Endothelial cell of umbilical vein (primary cell): ENCODE measurements around the gene DTX4.

Source experiments
- CTCF ChIP-seq, 2 donors: IDR thresholded peaks; 1 replicate in 1 of 2; 2 replicates in 1 of 2; pipeline ENCODE4 v1.5.1; 2011; ENCODE audit warnings: low read length in 2 of 2, mild to moderate bottlenecking in 2 of 2, moderate library complexity in 2 of 2, control low read depth in 1 of 2, inconsistent platforms in 1 of 2, low read depth in 1 of 2; ENCODE audit not compliant: insufficient read depth in 1 of 2; ENCODE audit errors: extremely low read depth in 1 of 2
- FOS ChIP-seq: IDR thresholded peaks from 2 replicates; pipeline ENCODE4 v1.6.1; 2011; ENCODE audit warnings: mild to moderate bottlenecking, low read length, moderate library complexity, borderline replicate concordance; ENCODE audit not compliant: insufficient read depth
- JUN ChIP-seq: IDR thresholded peaks from 2 replicates; pipeline ENCODE4 v1.6.1; 2011; ENCODE audit warnings: borderline replicate concordance, low read depth; ENCODE audit not compliant: insufficient read length, insufficient read depth
- MYC ChIP-seq: IDR thresholded peaks from one replicate; pipeline ENCODE4 v1.6.1; 2011; ENCODE audit warnings: mild to moderate bottlenecking, low read depth, low read length
- POLR2A ChIP-seq: IDR thresholded peaks from 2 replicates; pipeline ENCODE4 v1.6.1; 2012; ENCODE audit warnings: low read depth, mild to moderate bottlenecking, control low read depth, low read length
- POLR2AphosphoS5 ChIP-seq: IDR thresholded peaks from 2 replicates; pipeline ENCODE4 v1.6.1; 2012; ENCODE audit warnings: low read depth, mild to moderate bottlenecking, control low read depth, low read length, moderate library complexity; ENCODE audit not compliant: insufficient read depth
- TF ChIP-seq, protein P1 (sequence below): IDR thresholded peaks from 2 replicates; pipeline ENCODE4 v1.6.1; 2011; ENCODE audit not compliant: insufficient read depth, insufficient read length

GRCh38 chr11:59189986-59190385 is 18.1 kb downstream of the DTX4 start:
- TF ChIP-seq CTCF (IDR thresholded peaks at IDR 0.05; ENCODE audit: extremely low read depth in 1 of 2, insufficient read depth in 1 of 2, low read depth in 1 of 2, low read length in 2 of 2): no peak
- TF ChIP-seq POLR2A: no peak
- TF ChIP-seq, protein P1, sequence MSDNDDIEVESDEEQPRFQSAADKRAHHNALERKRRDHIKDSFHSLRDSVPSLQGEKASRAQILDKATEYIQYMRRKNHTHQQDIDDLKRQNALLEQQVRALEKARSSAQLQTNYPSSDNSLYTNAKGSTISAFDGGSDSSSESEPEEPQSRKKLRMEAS: no peak
- no peak for TF ChIP-seq FOS
- TF ChIP-seq JUN: no peak
- no peak for TF ChIP-seq POLR2AphosphoS5
- TF ChIP-seq MYC: no peak
